Measurements from ENCODE around the gene UBTD2.
"Not testable (repeated sequence)": the region's sequence is repeated elsewhere in the genome, so short reads cannot be mapped to it uniquely, and the experiment has no call there.

The UBTD2 gene

DNA sequence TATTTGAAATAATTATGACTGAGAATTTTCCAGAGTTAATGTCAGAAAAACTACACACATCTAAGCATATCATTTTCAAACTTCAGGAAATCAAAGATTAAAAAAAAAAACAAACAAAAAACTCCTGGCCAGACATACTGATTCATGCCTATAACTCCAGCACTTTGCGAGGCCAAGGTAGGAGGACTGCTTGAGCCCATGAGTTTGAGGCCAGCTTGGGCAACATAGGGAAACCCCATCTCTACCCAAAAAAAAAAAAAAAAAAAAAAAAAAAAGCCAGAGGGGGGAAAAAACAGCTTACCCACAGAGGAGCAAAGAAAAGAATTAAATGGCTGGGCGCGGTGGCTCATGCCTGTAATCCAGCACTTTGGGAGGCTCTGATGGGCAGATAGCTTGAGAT, 67.2 kb downstream of the UBTD2 start:
- intact Hi-C loops (cut with DNase I), result no loop called here
- DNase-seq, result no peak

GRCh38 chr5:172213126-172213525, 70.4 kb downstream of the UBTD2 start:
- intact Hi-C loops (cut with DNase I), result no loop called here
- no peak for DNase-seq

DNA sequence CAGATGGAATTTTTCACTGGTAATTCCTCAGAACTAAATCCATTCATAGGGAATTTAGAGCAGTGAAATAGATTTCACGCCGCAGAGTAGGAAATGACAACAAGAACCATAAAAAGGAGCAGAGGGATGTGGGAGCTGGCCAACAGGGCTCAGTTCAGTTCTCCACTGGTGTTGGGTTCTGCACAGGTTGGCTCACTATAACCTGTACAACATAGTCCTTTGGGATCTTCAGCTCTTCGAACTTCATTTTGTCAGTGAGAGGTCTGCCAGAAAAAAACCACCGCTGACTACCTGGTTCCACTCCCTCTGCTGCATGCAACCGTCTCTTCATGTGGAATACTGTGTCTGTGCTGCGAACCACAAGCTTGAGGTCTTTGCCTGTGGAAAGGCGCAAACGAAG, 71.9 kb downstream of the UBTD2 start:
- no peak for DNase-seq
- intact Hi-C loops (cut with DNase I), result no loop called here

DNA sequence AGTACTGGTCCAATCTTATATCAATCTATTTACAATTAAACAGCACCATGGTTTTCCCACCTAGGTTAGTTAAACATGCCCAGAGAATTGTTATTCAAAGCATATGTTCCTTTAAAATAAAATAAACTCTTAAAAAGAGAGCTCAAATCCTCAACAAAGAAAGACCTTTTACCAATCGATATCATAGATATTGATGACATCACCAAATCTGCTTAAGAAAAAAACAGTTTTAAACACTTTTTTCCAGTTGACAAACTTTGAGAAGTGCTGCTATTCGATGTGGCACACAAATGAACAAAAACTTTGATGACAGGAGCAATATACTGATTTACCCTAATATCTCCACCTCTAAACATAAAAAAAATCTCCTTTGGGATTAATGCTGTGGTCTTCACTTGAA, 73.8 kb downstream of the UBTD2 start:
- intact Hi-C loops (cut with DNase I), result no loop called here
- DNase-seq, result no peak

DNA sequence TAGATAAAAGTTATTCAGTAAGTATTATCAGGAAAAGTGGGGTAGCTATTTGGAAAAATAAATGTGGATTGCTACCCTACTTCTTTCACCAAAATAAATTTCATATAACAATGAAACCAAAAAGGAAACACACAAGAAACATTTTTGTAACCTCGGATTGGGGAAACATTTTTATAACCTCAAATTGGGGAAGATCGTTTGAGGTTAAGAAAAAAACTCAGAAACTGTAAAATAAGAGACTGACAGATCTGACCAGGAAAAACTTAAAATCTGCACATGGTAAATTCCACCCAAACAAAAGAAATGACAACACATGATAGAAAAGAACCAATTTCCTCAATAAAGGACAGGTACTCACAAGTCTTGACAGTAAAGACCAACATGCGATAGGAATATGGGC, 76.1 kb downstream of the UBTD2 start:
- intact Hi-C loops (cut with DNase I), result no loop called here
- no peak for DNase-seq

- DNase-seq; intact Hi-C loops (cut with DNase I): not testable (repeated sequence)
Observed at GRCh38 chr5:172205984-172206383, 77.6 kb downstream of the UBTD2 start.

DNA sequence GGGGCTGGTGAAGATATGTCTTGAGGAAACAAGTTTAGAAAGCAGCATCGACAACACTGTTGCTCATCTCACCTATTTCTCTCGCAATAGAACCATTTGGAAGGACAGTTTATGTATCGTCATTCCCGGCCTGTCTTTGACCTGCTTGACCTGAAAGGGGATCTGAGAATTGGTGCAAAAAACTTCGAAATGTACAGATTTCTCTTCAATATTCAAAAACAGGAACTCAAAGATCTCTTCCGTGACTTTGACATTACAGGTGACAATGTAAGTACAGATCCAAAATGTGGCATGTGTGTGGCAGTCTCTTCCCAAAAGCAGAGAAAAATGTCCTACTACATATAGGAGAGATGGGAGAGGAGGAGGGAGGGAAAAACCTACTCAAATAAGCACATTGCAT, 83.1 kb downstream of the UBTD2 start:
- intact Hi-C loops (cut with DNase I), result no loop called here
- no peak for DNase-seq

- intact Hi-C loops (cut with DNase I), result no loop called here
- no peak for DNase-seq
Observed at GRCh38 chr5:172199446-172199845, 84.1 kb downstream of the UBTD2 start.

DNA sequence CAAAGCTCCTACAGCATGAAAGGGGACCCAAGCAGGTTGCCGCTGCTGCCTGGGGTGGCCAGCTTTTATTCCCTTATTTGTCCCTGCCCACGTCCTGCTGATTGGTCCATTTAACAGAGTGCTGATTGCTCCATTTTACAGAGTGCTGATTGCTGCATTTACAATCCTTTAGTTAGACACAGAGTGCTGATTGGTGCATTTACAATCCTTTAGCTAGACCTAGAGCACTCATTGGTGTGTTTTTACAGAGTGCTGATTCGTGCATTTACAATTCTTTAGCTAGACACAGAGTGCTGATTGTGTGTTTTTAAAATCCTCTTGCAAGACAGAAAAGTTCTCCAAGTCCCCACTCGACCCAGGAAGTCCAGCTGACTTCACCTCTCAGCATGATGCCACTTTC, 85.8 kb downstream of the UBTD2 start:
- intact Hi-C loops (cut with DNase I), result not testable (repeated sequence)
- DNase-seq, result peak in 1 of 42 donors; percentile 3

DNA sequence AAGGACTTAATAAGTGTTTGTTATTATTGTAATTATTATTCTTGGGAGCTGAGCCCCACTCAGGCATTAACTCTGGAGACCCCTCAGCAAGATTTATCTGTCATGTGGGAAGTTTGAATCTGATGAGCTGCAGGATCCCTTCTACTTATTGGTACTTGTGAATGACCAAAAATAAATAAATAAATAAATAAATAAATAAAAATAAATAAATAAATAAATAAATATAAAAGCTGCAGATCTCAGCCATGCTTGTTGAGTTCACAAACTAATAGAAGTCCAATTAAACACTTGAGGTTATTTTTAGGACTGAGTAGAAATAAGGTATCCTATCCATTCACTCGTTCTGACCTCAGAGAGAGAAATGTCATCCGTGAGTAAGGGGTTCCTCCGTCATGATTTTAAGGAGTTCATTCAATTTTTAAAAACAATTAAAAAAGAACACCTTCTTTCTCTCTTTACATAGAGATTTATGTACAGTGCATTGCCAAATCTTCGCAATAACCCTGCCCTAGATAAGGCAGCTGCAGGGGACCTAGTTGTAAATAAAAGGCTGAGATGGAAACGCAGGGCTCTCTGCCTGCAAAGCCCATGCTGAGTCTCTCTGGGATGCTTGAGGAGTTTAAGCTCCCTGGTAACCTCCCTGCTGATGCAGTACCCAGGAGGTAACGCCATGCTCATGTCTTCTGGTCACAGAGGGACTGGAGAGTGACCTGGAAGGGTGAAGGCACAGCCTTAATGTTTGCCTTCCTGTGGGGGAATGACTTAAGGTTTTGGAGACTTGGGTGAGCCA, 88.4 kb downstream of the UBTD2 start:
- intact Hi-C loops (cut with DNase I), result no loop called here
- DNase-seq, result no peak

GRCh38 chr5:172193872-172194271, 89.7 kb downstream of the UBTD2 start, which contains the start of gene EFCAB9:
Gene EFCAB9 (plus strand): TSS chr5:172194172. CDS start chr5:172194173, 1 bp downstream.
- intact Hi-C loops (cut with DNase I), result no loop called here

GRCh38 chr5:172189693-172190296, 93.8 kb downstream of the UBTD2 start:
- intact Hi-C loops (cut with DNase I), result loop anchor here (5.0 to 10.0 kb wide), 2 partner anchors 93 to 185 kb away; partner anchors contain the start of genes FBXW11 and UBTD2
- no peak for DNase-seq

More at GRCh38 chr5:172193872-172194271, 89.7 kb downstream of the UBTD2 start, which contains the start of gene EFCAB9:
- DNase-seq, result no peak

DNA sequence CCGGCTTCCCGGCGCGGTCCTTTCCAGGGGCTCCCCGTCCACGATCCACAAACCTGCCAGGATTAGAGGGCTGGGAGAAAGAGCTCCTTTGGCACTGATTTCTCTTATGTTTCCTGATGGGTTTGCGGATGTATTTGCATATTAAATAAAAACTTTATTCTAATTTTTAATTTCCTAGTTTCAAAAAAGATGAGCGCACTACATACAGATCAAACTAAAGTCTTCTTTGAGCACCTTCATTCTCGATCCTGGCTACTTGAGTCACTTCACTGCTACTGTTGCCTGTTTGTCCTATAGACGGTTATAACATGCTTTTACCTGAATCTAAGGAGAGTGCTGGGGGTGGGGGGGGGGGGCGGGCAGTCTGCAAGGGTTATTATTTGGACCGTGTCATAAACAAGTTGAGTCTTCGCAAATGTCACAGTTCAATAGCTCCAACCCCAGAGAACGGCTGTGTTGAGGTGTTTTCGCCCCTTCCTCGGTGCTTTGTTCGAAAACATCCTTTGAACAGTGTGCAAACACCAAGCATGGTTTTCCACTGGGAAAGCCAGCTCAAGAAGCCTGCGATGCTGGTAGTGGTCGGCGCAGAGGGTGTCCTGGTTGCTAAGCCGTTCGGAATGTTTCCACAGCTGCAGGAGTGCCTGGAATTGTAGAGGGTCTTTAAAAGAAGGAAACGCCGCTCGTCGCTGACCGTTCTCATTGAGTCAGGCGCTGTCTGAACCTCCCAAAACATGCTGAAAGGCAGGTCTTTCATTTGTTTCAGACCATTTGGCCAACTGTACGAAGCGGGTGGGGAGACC, 94.5 kb downstream of the UBTD2 start:
- intact Hi-C loops (cut with DNase I), result loop anchor here (1.0 to 10.0 kb wide), 3 partner anchors 82 to 184 kb away; partner anchors contain the start of genes FBXW11 and UBTD2
- DNase-seq, result peak in 1 of 42 donors; percentile 29

- DNase-seq, result peak; percentile 69 to 96 (median 92)
- intact Hi-C loops (cut with DNase I), result loop anchor here (1.0 to 10.0 kb wide), 3 partner anchors 81 to 183 kb away; partner anchors contain the start of genes FBXW11 and UBTD2
Observed at GRCh38 chr5:172188033-172188892, 95.3 kb downstream of the UBTD2 start, which contains the start of gene STK10. Gene STK10 (minus strand): TSS chr5:172188224. CDS start chr5:172188042, 182 bp downstream.

- intact Hi-C loops (cut with DNase I), result loop anchor here (1.0 to 10.0 kb wide), 3 partner anchors 80 to 183 kb away; partner anchors contain the start of genes FBXW11 and UBTD2
- peak in 33 of 42 donors; percentile 22 to 81 (median 52) for DNase-seq
Observed at GRCh38 chr5:172187118-172188032, 96.2 kb downstream of the UBTD2 start.

DNA sequence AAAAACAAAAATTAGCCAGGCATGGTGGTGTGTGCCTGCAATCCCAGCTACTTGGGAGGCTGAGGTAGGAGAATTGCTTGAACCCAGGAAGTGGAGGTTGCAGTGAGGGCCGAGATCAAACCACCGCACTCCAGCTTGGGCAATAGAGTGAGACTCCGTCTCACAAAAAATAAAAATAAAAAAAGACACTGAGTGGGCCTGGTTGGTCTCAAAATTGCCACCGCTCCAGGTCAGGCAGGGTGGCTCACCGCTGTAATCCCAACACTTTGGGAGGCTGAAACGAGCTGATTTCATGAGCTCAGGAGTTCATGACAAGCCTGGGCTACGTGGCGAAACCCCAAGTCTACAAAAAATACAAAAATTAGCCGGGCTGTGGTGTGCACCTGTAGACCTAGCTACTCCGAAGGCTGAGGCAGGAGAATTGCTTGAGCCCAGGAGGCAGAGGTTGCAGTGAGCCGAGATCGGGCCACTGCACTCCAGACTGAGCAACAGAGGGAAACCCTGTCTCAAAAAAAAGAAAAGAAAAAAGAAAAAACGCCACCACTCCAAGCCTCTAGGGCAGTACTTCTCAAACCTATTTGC, 97.4 kb downstream of the UBTD2 start:
- intact Hi-C loops (cut with DNase I), result loop anchor here (5.0 to 10.0 kb wide), 2 partner anchors 96 to 181 kb away; partner anchors contain the start of genes FBXW11 and UBTD2
- DNase-seq, result peak in 2 of 42 donors; percentile 17 to 20

DNA sequence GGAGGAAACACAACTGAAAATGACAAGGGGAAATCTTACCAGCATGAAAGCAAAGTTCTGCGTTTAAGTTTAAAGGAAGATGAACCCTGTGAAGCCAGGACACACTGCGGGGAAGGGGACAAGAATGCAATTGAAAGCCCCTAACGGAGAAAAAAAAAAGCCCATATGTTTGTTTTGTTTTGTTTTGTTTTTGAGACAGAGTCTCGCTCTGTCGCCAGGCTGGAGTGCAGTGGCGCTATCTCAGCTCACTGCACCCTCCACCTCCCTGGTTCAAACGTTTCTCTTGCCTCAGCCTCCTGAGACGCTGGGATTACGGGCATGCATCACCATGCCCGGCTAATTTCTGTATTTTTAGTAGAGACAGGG, 98.5 kb downstream of the UBTD2 start:
- no peak for DNase-seq
- intact Hi-C loops (cut with DNase I), result loop anchor here (5.0 to 10.0 kb wide), 2 partner anchors 97 to 180 kb away; partner anchors contain the start of genes FBXW11 and UBTD2

Data from head of caudate nucleus (tissue), 42 donors.